ENCODE measurements around the gene IRS2.

- TF ChIP-seq CTCF (conservative IDR thresholded peaks at IDR 0.05; ENCODE audit: low read length) (no peak), EZH2phosphoT487 (IDR thresholded peaks at IDR 0.05; ENCODE audit: borderline replicate concordance, low read depth, low read length) (no peak)
These were observed 4.9 kb downstream of the IRS2 start for GRCh38 chr13:109781384-109782065.

Measured in OCI-LY7 (cell line).